Measurements from ENCODE around the gene AK5.

- no peak for TF ChIP-seq CTCF (IDR thresholded peaks at IDR 0.05; ENCODE audit: low read depth, low read length)
- TF ChIP-seq EZH2phosphoT487 (IDR thresholded peaks at IDR 0.05; ENCODE audit: low read depth): no peak
Measured at GRCh38 chr1:77433934-77434333, 152.1 kb downstream of the AK5 start.

Measured in OCI-LY3 (cell line).